ENCODE results near the gene GCDH. TPM values are rescaled to one million over a fixed set of nuclear protein-coding genes. Genes with fewer than 3 reads are reported as not detected.
"Not testable (repeated sequence)": the region's sequence is repeated elsewhere in the genome, so short reads cannot be mapped to it uniquely, and the experiment has no call there.

The GCDH gene
- total and polyA plus RNA-seq, 2 donors from 2014 or later, result 21.9 to 45.6 TPM

- Histone ChIP-seq H3K36me3 (ENCODE audit: control insufficient read depth in 2 of 3, insufficient read depth in 3 of 3, low read length in 3 of 3) (no peaks in the 10 kb centered on the region), H3K9me3 (ENCODE audit: control insufficient read depth in 2 of 3, insufficient read depth in 1 of 3, low read length in 3 of 3) (no peaks in the 10 kb centered on the region), H3K4me3 (ENCODE audit: low read length in 3 of 3) (peak overlapping the region in 1 of 3 donors; percentile 47), H3K9ac (ENCODE audit: low read length in 3 of 3) (no peak overlapping the region), H3K27me3 (ENCODE audit: control insufficient read depth, insufficient read depth, low read length) (no peaks in the 10 kb centered on the region), H3K4me1 (ENCODE audit: control insufficient read depth in 2 of 3, insufficient read depth in 2 of 3, low read depth in 1 of 3, low read length in 3 of 3) (peaks cover 0 to 14% (median 4%) of the 10 kb centered on the region in 3 donors), H3K27ac (ENCODE audit: low read depth in 2 of 2, low read length in 2 of 2) (no peak overlapping the region)
- DNase-seq (peak; percentile 60 to 92 (median 75)), FAIRE-seq (no peak)
- intact Hi-C loops (cut with DNase I), result no loop called here
- TF ChIP-seq CTCF (IDR thresholded peaks at IDR 0.05; ENCODE audit: borderline replicate concordance, extremely low read depth, insufficient read depth), result no peak
These were observed 22.1 kb downstream of the GCDH start for GRCh38 chr19:12913011-12913561.

GRCh38 chr19:12913851-12914690 is 23.1 kb downstream of the GCDH start:
- Histone ChIP-seq H3K36me3 (ENCODE audit: control insufficient read depth in 2 of 3, insufficient read depth in 3 of 3, low read length in 3 of 3) (no peaks in the 10 kb centered on the region), H3K27me3 (ENCODE audit: control insufficient read depth, insufficient read depth, low read length) (no peaks in the 10 kb centered on the region), H3K27ac (ENCODE audit: low read depth in 2 of 2, low read length in 2 of 2) (no peak overlapping the region), H3K4me3 (ENCODE audit: low read length in 3 of 3) (peak overlapping the region in 1 of 3 donors; percentile 47), H3K4me1 (ENCODE audit: control insufficient read depth in 2 of 3, insufficient read depth in 2 of 3, low read depth in 1 of 3, low read length in 3 of 3) (peaks cover 0 to 14% (median 8%) of the 10 kb centered on the region in 3 donors), H3K9ac (ENCODE audit: low read length in 3 of 3) (no peak overlapping the region), H3K9me3 (ENCODE audit: control insufficient read depth in 2 of 3, insufficient read depth in 1 of 3, low read length in 3 of 3) (no peaks in the 10 kb centered on the region)
- intact Hi-C loops (cut with DNase I), result no loop called here
- TF ChIP-seq CTCF (IDR thresholded peaks at IDR 0.05; ENCODE audit: borderline replicate concordance, extremely low read depth, insufficient read depth), result no peak
- peak in 3 of 5 donors; percentile 25 to 56 (median 33) for DNase-seq
- no peak for FAIRE-seq

DNA sequence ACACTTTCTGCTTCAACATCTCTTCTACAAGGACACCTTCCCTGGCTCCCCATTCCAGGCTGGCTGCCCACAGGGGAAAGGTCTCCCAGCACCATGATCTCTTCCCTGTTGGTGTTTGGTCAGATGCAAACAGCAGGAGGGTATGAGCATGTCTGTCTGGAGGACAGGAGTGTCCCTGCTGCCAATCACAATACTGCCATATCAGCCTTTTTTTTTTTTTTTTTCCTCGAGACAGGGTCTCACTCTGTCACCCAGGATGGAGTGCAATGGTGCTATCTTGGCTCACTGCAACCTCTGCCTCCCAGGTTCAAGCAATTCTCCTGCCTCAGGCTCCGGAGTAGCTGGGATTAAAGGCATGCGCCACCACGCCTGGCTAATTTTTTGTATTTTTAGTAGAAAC is 24.9 kb downstream of the GCDH start:
- H3K36me3 ChIP-seq (ENCODE audit: control insufficient read depth in 2 of 3, insufficient read depth in 3 of 3, low read length in 3 of 3); DNase-seq; FAIRE-seq; H3K9ac ChIP-seq (ENCODE audit: low read length in 3 of 3); H3K27me3 ChIP-seq (ENCODE audit: control insufficient read depth, insufficient read depth, low read length); H3K4me3 ChIP-seq (ENCODE audit: low read length in 3 of 3); H3K27ac ChIP-seq (ENCODE audit: low read depth in 2 of 2, low read length in 2 of 2); intact Hi-C loops (cut with DNase I); H3K9me3 ChIP-seq (ENCODE audit: control insufficient read depth in 2 of 3, insufficient read depth in 1 of 3, low read length in 3 of 3): not testable (repeated sequence)
- peaks cover 0 to 14% (median 8%) of the 10 kb centered on the region in 3 donors for H3K4me1 ChIP-seq (ENCODE audit: control insufficient read depth in 2 of 3, insufficient read depth in 2 of 3, low read depth in 1 of 3, low read length in 3 of 3)

GRCh38 chr19:12918253-12918652 is 27.3 kb downstream of the GCDH start:
- no peak overlapping the region for H3K27ac ChIP-seq (ENCODE audit: low read depth in 2 of 2, low read length in 2 of 2)
- FAIRE-seq (no peak), DNase-seq (no peak)
- intact Hi-C loops (cut with DNase I), result no loop called here
- TF ChIP-seq CTCF (IDR thresholded peaks at IDR 0.05; ENCODE audit: borderline replicate concordance, extremely low read depth, insufficient read depth), result no peak
- H3K27me3 ChIP-seq (ENCODE audit: control insufficient read depth, insufficient read depth, low read length), result no peaks in the 10 kb centered on the region
- peaks cover 0 to 5% (median 4%) of the 10 kb centered on the region in 3 donors for H3K4me1 ChIP-seq (ENCODE audit: control insufficient read depth in 2 of 3, insufficient read depth in 2 of 3, low read depth in 1 of 3, low read length in 3 of 3)
- no peaks in the 10 kb centered on the region for H3K9me3 ChIP-seq (ENCODE audit: control insufficient read depth in 2 of 3, insufficient read depth in 1 of 3, low read length in 3 of 3)
- H3K36me3 ChIP-seq (ENCODE audit: control insufficient read depth in 2 of 3, insufficient read depth in 3 of 3, low read length in 3 of 3), result peaks cover 0 to 10% (median 10%) of the 10 kb centered on the region in 3 donors
- no peak overlapping the region for H3K9ac ChIP-seq (ENCODE audit: low read length in 3 of 3)
- H3K4me3 ChIP-seq (ENCODE audit: low read length in 3 of 3), result no peak overlapping the region

Measured in kidney (tissue), 14 donors.